Upper lobe of left lung (tissue), 4 donors: ENCODE measurements around the gene IQSEC1.

Experiments used
- CTCF ChIP-seq, 6 experiments: fragments of 450-650 bp in 4 of 6; fragments of 200-600 bp in 2 of 6; sonication (generic) in 2 of 6; IDR thresholded peaks; one replicate each; pipeline ENCODE4 v1.5.1; 2016 to 2019; ENCODE audit warnings: antibody characterized with exemption in 6 of 6
- POLR2AphosphoS5 ChIP-seq, 2 donors: sonication (generic); formaldehyde crosslinking; IDR thresholded peaks; one replicate each; pipeline ENCODE4 v1.5.1; 2017; ENCODE audit warnings: antibody characterized with exemption in 2 of 2

DNA sequence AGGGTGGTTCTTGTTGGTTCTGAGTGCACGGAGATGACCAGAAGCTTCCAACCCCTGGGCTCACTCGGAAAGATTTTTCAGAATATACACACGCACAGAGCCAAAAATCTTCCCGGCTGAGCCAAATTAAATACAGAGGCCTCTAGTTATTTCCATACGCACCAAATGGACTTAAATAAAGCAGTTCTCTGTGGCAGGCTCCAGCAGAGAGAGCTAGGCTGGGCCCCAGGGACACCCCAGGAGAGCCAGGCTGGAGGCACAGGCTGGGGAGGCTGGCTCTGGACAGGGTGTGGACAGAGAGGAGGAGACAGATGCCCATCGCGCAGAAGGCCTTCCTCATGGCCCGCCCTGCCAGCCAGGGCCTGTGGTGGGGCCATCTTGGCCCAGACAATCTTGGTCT, 115.9 kb downstream of the IQSEC1 start:
- no peak for TF ChIP-seq CTCF (IDR thresholded peaks at IDR 0.05)
- no peak for TF ChIP-seq POLR2AphosphoS5 (IDR thresholded peaks at IDR 0.05)
